ENCODE measurements around the gene PAPPA2.
"Not testable (repeated sequence)": the region's sequence is repeated elsewhere in the genome, so short reads cannot be mapped to it uniquely, and the experiment has no call there.

PAPPA2 gene

DNA sequence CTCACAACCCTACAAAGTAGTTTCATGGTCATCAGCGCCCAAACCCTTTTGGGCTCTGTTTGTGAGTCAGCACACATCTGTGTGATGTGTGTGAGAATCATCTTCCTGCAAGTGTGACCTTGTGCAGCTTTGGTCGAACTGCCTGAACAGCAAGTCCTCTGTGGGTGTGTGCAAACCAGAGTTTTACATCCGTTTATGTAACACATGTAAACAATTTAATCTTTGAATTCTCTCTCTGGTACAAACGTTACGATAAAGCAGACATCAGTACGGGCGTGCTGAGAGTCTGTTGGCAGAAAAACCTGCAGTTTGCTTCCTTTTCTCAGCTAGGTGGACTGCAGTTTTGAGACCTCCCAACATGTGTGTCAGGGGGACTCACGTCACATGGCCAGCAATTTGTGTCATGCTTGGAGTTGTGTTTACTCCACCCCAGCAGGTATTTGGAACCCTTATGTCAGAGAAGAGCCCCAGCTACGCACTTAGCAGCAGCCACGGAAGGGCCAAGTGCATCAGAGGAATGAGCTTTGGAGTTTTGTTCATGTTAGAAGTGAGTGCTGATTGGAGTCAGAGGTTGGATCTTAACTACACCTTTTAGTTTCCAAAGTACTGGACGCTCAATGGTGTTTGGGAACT is 230.8 kb downstream of the PAPPA2 start:
- no peak for DNase-seq (ENCODE audit: low read depth)

DNA sequence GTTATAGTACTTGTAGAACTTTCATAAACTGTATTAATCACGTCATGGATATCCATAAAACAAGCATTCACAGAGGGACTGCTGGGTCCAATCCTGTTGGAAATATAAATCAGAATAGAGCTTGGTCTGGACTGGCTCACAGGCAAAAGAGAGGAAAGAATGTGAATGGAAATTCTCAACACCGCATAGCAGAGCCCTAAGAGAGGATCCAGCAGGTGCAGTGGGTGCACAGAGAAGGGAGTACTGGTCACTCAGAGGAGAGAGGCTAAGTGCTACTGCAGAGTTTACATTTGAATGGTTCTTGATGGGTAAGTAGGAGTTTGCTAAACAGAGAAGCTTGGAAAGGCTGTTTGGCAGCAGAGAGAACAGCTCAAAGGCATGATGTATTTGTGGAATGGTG is 231.7 kb downstream of the PAPPA2 start:
- DNase-seq (ENCODE audit: low read depth): no peak

GRCh38 chr1:176696109-176696508 is 233.1 kb downstream of the PAPPA2 start:
- peak; percentile 42 for DNase-seq (ENCODE audit: low read depth)

DNA sequence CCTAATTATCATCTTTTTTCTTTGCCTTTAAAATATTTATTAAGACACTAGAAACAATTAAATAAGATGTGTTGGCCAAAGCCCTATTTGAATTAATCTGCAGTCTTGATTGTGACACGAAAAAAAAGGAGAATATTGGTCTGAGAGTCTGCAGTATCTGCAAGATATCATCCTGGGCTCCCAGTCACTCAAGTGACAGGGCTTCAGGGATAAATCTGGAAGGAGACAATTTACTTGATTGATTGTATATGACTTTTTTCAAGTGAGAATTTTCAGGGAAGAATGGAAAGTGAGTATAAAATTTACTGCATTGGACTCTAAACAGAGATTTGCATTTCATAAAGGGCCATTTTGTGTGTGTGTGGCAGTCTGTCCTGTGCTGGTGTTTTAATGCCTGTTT is 233.7 kb downstream of the PAPPA2 start:
- no peak for DNase-seq (ENCODE audit: low read depth)

- DNase-seq (ENCODE audit: low read depth): no peak
Observed at GRCh38 chr1:176699821-176700220, 236.8 kb downstream of the PAPPA2 start.

DNA sequence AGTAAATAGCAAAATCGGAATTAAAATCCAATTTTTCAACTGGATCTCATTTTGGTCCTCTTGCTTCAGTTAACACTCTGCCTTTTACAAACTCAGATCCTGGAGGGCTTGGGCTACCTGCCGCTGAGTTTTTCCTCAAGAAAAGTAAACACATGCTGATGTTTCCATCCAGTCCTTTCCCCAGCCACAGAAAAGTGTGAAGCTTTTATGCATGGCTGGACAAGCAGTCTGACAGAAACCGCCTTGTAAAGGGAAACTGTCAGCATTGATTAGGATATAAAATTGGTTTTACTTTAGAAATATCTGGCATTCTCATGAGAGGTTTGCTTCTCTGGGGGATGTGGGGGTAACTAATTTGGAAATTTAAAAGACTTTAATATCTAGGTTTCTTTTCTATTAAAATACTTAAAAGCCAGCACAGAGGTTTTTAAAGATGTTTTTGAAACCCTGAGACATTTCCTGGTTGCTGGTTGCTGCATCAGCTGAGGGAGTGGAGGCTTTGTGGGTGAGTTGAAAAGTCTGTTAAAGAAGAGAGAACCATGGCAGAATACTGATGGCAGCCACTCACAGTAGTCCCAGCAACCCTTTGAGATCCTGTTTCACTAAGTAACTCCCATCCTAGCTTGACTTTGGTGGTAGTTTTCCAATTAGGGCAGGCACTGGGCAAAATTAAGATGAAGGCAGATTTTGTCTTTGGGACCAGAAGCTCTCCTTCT is 238.3 kb downstream of the PAPPA2 start:
- no peak for DNase-seq (ENCODE audit: low read depth)

GRCh38 chr1:176702901-176703300 is 239.9 kb downstream of the PAPPA2 start:
- no peak for DNase-seq (ENCODE audit: low read depth)

GRCh38 chr1:176705585-176705984 is 242.6 kb downstream of the PAPPA2 start:
- DNase-seq (ENCODE audit: low read depth): no peak

DNA sequence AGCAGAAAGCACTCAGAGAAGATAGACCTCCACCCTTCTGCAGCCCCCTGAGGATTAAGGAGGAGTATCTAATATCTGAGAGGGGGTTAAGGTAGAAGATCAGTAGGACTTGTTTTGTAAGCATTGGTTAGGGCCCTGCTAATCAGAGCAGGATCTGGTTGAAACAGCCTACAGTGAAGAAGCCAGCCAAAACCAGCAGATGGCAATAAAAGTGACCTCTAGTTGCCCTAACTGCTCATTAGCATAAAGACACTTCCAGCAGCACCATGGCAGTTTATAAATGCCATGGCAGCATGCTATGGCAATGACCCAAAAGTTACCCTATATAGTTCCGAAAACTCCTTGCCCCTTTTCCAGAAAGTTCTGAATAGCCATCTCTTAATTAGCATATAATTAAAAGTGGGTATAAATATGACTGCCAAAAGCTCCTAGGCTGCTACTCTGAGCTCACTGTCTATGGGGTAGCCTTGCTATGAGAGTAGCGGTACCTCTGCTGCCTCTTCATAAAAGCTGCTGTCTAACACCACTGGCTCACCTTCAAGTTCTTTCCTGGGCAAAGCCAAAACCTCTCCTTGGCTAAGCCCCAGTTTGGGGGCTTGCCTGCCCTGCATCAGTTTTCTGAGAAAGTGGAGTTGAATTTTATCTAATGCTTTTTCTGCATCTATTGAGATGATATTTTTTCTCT is 254.2 kb downstream of the PAPPA2 start:
- no peak for DNase-seq (ENCODE audit: low read depth)

DNA sequence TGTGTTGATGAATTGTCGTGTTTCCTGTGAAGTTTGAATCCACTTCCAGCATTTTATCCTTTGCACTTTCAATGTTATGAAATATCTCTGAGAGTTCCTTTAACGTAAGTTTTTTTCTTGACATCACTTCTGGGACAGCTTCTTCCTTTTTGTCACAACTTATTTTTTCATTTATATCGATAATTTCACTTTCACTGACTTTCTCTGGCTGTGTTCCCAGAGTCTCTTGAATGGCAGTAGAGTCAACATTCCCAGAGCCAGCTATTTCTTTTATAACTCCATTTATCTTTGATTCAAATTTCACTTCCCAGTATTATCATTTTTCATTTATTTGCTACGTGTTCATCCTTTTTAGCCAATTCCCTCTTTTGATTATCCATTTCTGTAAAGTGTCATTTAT is 256.5 kb downstream of the PAPPA2 start:
- no peak for DNase-seq (ENCODE audit: low read depth)

- no peak for DNase-seq (ENCODE audit: low read depth)
Observed at GRCh38 chr1:176720838-176721237, 257.9 kb downstream of the PAPPA2 start.

DNA sequence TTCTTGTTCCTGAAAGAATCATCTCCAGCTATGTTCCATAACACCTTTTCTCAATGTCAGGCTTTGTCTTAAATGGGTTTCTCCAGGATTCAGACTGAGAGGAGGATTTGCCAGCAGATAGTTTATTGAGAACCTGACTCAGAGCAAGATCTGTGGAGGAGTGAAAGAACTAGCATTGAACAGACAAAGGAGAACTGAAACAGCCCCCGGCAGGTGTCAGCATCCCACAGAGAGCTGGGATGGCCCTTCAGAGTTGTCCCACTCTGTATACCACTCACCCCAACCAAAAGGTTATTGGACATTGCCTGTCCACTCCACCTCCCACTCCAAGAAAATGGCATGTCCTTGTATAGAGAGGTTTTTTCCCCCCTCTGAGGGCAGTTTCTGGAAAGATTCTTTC is 270.7 kb downstream of the PAPPA2 start:
- DNase-seq (ENCODE audit: low read depth): no peak

DNA sequence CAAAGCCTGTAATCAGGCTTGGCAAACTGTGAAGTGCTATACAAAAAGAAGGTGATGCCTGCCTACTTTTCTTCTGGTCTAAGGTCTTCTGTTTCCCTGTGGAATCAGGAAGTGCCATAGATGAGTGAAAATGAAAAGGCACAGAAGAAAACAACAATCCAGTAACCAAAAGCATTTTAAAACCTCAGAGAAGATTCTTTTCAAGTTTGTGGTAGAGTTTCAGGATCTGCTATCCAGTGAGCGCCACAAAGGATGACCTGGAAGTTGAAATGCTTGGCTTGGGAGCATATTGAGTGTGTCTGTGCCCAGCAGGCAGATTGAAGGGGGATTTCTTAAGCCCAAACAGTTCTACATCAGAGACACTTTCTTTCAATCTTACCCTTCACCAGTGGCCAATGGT is 272.2 kb downstream of the PAPPA2 start:
- DNase-seq (ENCODE audit: low read depth): no peak

DNA sequence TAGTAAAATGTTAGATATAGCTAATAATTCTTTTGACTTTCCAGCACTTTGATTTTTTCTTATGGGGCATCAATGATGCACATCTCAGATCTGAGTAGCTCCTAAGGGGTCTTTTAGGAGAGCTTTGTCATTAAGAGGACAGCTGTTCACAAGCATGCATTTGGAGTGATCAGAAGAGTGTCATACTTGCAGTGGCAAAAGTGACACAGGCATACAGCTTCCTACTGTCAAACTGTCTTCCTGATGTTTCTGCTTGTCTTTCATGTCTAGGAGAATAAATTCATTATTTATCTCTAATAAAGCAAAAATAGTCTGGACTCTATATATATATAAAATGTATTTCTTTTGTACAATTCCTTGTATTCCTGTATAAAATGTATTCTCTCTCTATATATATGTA is 273.0 kb downstream of the PAPPA2 start:
- DNase-seq (ENCODE audit: low read depth): no peak

DNA sequence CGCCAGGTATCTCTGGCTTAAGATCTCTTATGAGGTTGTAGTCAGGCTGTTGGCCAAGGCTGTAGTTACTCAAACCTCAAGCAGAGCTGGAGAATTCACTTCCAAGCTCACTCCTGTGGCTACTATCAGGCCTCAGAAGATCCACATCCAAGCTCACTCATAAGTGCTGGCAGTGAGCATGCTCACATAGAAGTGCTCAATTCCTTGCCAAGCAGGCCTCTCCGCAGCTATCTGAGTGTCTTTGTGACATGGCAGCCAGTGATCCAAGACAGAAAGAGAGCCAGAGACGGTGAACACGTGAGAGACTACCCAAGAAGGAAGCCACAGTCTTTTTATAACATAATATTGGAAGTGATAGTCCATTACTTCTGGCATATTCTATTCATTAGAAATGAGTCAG is 278.2 kb downstream of the PAPPA2 start:
- DNase-seq (ENCODE audit: low read depth): no peak

DNA sequence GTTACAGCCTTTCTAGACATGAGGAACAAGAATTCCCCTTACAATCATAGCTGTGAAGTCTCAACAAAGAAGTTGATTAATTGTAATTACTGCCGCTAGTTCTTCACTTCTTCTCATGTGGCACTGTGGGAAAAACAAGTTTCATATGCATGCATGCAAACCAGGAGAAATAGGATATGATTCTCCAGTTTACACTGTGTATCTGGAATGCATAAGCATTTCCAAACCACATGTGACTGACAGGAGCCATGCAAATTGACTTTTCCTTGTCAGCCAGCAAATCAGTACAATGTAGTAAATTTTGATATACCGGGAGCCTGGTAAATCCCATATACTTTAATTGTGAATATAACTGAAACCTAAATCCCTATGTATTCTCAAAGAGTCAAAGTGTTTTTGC is 279.3 kb downstream of the PAPPA2 start:
- no peak for DNase-seq (ENCODE audit: low read depth)

DNA sequence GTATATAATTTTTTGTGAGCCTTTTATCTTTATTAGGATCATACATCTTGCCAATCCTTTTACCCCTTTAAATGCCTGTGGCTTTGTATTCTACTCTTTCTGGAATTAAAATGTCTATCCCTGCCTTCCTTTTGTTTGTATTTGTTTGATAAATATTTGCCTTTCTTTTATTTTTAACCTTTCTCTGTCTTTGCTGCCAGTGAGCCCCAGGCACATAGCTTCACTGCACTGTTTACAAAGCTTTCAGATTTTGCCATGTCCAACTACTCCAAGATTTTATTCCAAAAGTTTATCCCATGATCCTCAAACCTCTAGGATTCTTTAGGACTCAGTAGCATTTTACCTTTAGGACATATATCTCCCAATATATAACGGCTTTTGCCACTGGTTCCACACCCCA is 281.2 kb downstream of the PAPPA2 start:
- DNase-seq (ENCODE audit: low read depth): no peak

DNA sequence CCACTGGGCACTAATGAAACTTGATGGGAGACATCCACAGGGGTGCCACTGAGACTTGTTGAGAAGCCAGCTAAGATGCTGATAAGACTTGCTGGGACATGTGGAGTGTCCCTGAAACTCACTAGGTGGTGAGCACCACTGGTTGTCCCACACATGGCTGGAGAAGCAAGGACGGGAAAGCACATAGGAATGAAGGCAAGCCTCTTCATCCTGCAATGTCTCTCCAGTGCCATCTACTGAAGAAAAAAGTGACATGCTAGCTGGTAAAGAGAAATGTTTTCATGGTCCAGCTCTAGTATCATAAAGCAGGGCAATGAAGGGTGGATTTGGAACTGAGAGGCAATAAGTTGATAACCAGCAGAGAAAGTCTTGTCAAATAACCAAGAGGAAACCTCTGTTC is 283.0 kb downstream of the PAPPA2 start:
- DNase-seq (ENCODE audit: low read depth): no peak

- no peak for DNase-seq (ENCODE audit: low read depth)
Observed at GRCh38 chr1:176752505-176752904, 289.5 kb downstream of the PAPPA2 start.

DNA sequence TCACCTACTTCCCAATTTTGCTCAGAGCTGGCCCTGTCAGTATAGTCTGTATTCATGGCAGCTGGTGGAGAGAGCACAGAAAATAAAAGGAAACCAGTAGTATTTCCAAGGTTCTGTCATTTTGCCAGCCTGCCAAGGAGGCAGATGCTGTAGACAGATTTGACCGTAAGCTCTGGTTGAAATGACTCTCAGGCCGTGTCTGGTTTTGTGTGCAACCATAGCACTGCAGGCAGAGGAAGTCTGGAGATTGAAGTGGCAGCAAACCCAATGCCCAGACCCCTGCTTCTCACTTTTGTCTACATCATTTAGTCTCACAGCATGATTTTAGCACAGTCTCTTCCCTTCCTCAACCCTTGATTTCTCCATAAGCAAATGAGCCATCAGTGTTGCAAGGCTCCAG is 291.7 kb downstream of the PAPPA2 start:
- no peak for DNase-seq (ENCODE audit: low read depth)

DNA sequence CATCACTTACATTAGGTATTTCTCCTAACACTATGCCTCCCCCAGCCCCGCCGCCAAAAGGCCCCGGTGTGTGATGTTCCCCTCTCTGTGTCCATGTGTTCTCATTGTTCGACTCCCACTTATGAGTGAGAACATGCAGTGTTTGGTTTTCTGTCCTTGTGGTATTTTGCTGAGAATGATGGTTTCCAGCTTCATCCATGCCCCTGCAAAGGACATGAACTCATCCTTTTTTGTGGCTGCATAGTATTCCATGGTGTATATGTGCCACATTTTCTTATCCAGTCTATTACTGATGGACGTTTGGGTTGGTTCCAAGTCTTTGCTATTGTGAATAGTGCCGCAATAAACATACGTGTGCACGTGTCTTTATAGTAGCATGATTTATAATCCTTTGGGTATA is 293.8 kb downstream of the PAPPA2 start:
- DNase-seq (ENCODE audit: low read depth): not testable (repeated sequence)

GRCh38 chr1:176765608-176766007 is 302.6 kb downstream of the PAPPA2 start:
- no peak for DNase-seq (ENCODE audit: low read depth)

- DNase-seq (ENCODE audit: low read depth): no peak
Observed at GRCh38 chr1:176766779-176767178, 303.8 kb downstream of the PAPPA2 start.

Data from iris pigment epithelial cell (primary cell).